PC-9 (cell line): ENCODE measurements around the gene NFIX. TPM values are rescaled to one million over a fixed set of nuclear protein-coding genes. Genes with fewer than 3 reads are reported as not detected.

Experiments used
- BruUV-seq: library from RNA; stranded (reverse); fragments of 400-500 nt; replicated peaks from 2 replicates; lab custom pipeline; 2021; lab: Mats Ljungman, UMichigan
- CTCF ChIA-PET: fragments of 300-600 bp; sonication (Branson Sonifier 250); formaldehyde crosslinking; loops from one replicate; lab custom pipeline; 2022; ENCODE audit warnings: antibody characterized with exemption; lab: Charles Lee
- POLR2A ChIA-PET: fragments of 300-600 bp; sonication (Branson Sonifier 250); formaldehyde crosslinking; loops from one replicate; lab custom pipeline; 2022; ENCODE audit warnings: antibody characterized with exemption; ENCODE audit not compliant: unreplicated experiment; lab: Charles Lee
- DNase-seq, 2 experiments: peaks; one replicate each; pipeline versions ENCODE4 v3.0.0 to v3.0.0-alpha.2; 2015 to 2022; ENCODE audit warnings: mixed read lengths in 1 of 2
- H2AFZ ChIP-seq: fragments of 200-600 bp; sonication (generic); 2 replicates; pipeline ENCODE4 v1.8.1; 2017; ENCODE audit warnings: antibody characterized with exemption
- H3F3A ChIP-seq: fragments of 200-600 bp; sonication (generic); 2 replicates; pipeline ENCODE4 v1.8.1; 2017; ENCODE audit warnings: antibody characterized with exemption, mild to moderate bottlenecking, low read depth; ENCODE audit not compliant: insufficient read depth
- H3K27ac ChIP-seq: fragments of 200-600 bp; sonication (generic); 2 replicates; pipeline ENCODE4 v1.6.1; 2016; ENCODE audit warnings: mixed run types
- H3K27me3 ChIP-seq: fragments of 200-600 bp; sonication (generic); 2 replicates; pipeline ENCODE4 v1.6.1; 2016; ENCODE audit warnings: low read depth, mixed run types; ENCODE audit not compliant: insufficient read depth
- H3K36me3 ChIP-seq: fragments of 200-600 bp; sonication (generic); 2 replicates; pipeline ENCODE4 v1.6.1; 2016; ENCODE audit warnings: low read depth, mixed run types
- H3K4me1 ChIP-seq: fragments of 200-600 bp; sonication (generic); replicated peaks from 2 replicates; pipeline ENCODE4 v1.6.1; 2016; ENCODE audit warnings: mixed run types; ENCODE audit not compliant: insufficient read depth
- H3K4me2 ChIP-seq: fragments of 200-600 bp; sonication (generic); 2 replicates; pipeline ENCODE4 v1.6.1; 2017; ENCODE audit warnings: mixed run types
- H3K4me3 ChIP-seq: fragments of 200-600 bp; sonication (generic); 2 replicates; pipeline ENCODE4 v1.6.1; 2016; ENCODE audit warnings: mixed run types
- H3K79me2 ChIP-seq: fragments of 200-600 bp; sonication (generic); 2 replicates; pipeline ENCODE4 v1.6.1; 2017; ENCODE audit warnings: low read depth, mixed run types
- H3K9me2 ChIP-seq: fragments of 200-600 bp; sonication (generic); 2 replicates; pipeline ENCODE4 v1.8.1; 2017; ENCODE audit warnings: mild to moderate bottlenecking; ENCODE audit not compliant: insufficient read depth
- H3K9me3 ChIP-seq: fragments of 200-600 bp; sonication (generic); 2 replicates; pipeline ENCODE4 v1.8.1; 2016; ENCODE audit warnings: low read depth; ENCODE audit not compliant: insufficient read depth
- H4K20me1 ChIP-seq: fragments of 200-600 bp; sonication (generic); 2 replicates; pipeline ENCODE4 v1.8.1; 2017; ENCODE audit not compliant: insufficient read depth
- EZH2 ChIP-seq: fragments of 200-600 bp; sonication (generic); IDR thresholded peaks from 2 replicates; pipeline ENCODE4 v1.8.0; 2017; ENCODE audit warnings: antibody characterized with exemption, low read depth
- intact Hi-C: fragments of 100-400 bp; cut with micrococcal nuclease; formaldehyde crosslinking; loops from one replicate; pipeline ENCODE4 v1.10.0; 2022; ENCODE audit not compliant: unreplicated experiment
- total RNA-seq: library from RNA; stranded (reverse); gene quantifications from 2 replicates; pipeline ENCODE4 v1.2.3, GENCODE V29; 2021
- TF ChIP-seq, protein P1 (sequence below): fragments of 200-600 bp; sonication (generic); conservative IDR thresholded peaks from 2 replicates; pipeline ENCODE4 v1.6.1; 2017; ENCODE audit warnings: mixed run types, antibody characterized with exemption, mild to moderate bottlenecking, moderate library complexity

The NFIX gene
- total RNA-seq, 1 experiment from 2014 or later = 24.2 TPM

DNA sequence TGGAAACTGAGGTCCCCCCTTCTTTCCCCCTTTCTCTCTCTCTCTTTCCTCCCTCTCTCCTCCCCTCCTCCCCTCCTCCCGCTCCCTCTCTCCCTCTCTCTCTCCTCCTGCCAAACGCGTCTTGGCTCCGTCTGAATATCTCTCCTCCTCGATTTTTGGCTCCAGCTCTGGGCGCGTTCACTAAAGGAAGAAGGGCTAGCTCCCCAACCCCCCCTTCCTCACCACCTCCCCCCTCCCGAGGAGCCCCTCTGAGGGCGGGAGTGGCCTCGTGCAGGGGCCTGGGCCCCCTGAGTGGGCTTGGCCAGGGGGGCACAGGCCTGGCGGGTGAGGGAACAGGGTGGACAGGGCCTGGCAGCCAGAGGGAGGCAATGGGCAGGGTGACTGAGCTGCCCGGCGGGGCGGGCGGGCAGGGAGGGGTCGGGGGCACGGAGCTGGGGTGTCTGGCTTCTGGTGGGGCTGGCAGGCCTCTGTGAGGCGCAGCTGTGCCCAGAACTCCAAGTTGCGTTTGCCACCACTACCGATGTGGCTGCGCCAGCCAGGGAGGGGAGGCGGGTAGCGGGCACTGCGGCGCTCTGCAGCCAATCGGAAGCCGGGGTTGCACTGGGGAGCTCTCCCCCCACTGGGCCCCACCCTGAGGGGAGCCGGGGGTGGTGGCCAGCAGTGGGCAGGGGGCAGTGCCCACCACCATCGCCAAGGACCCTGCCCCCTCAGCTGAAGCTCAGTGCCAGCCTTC is 7.1 kb downstream of the NFIX start:
- Histone ChIP-seq H3K4me1 (no peaks in the 10 kb centered on the region), H3K4me2 (no peak overlapping the region), H3K9me2 (no peaks in the 10 kb centered on the region), H3K27me3 (no peaks in the 10 kb centered on the region; the same call in 1 of the 2 replicates), H3K79me2 (no peaks in the 10 kb centered on the region), H3K9me3 (no peaks in the 10 kb centered on the region), H2AFZ (no peak overlapping the region), H3K27ac (no peak overlapping the region), H4K20me1 (no peaks in the 10 kb centered on the region; the same call in 1 of the 2 replicates), H3K36me3 (no peaks in the 10 kb centered on the region), H3K4me3 (no peak overlapping the region), H3F3A (peaks cover 6% of the 10 kb centered on the region; the same call in 1 of the 2 replicates)
- POLR2A ChIA-PET = no interaction called here
- BruUV-seq = no TSS peak
- CTCF ChIA-PET = no interaction called here
- intact Hi-C loops = no loop called here
- DNase-seq = no peak
- no peak for TF ChIP-seq EZH2
- TF ChIP-seq, protein P1, sequence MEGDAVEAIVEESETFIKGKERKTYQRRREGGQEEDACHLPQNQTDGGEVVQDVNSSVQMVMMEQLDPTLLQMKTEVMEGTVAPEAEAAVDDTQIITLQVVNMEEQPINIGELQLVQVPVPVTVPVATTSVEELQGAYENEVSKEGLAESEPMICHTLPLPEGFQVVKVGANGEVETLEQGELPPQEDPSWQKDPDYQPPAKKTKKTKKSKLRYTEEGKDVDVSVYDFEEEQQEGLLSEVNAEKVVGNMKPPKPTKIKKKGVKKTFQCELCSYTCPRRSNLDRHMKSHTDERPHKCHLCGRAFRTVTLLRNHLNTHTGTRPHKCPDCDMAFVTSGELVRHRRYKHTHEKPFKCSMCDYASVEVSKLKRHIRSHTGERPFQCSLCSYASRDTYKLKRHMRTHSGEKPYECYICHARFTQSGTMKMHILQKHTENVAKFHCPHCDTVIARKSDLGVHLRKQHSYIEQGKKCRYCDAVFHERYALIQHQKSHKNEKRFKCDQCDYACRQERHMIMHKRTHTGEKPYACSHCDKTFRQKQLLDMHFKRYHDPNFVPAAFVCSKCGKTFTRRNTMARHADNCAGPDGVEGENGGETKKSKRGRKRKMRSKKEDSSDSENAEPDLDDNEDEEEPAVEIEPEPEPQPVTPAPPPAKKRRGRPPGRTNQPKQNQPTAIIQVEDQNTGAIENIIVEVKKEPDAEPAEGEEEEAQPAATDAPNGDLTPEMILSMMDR = no peak

DNA sequence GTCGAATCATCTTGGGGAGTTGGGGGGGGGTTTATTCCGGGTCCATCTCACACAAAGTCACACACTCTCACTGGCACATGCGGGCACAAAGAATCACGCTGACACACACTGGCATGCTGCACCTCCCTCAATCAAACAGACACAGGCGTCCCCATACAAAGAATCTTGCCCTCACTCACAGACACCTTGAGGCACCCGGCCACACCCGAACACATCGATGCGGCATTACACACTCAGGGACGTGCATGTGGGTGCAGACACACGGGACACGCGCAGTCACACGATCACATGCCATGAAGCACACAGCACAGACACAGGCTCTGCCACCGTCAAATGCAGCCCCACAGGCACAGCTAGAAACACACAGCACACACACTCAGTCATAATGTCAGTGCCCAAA is 7.8 kb downstream of the NFIX start:
- intact Hi-C loops = no loop called here
- no peaks in the 10 kb centered on the region; the same call in 1 of the 2 replicates for H3F3A ChIP-seq
- TF ChIP-seq, protein P1 = no peak
- TF ChIP-seq EZH2 = no peak
- H3K4me1 ChIP-seq = no peaks in the 10 kb centered on the region
- H3K36me3 ChIP-seq = no peaks in the 10 kb centered on the region
- H4K20me1 ChIP-seq = no peaks in the 10 kb centered on the region; the same call in 1 of the 2 replicates
- CTCF ChIA-PET = no interaction called here
- no peaks in the 10 kb centered on the region for H3K79me2 ChIP-seq
- H3K4me3 ChIP-seq = no peak overlapping the region
- POLR2A ChIA-PET = interaction anchor here (0.6 to 0.7 kb wide), 2 partner anchors 43 kb away, joined by 3 to 6 read pairs; no protein-coding TSS in a partner anchor
- no TSS peak for BruUV-seq
- H2AFZ ChIP-seq = no peak overlapping the region
- H3K9me2 ChIP-seq = no peaks in the 10 kb centered on the region
- DNase-seq = no peak
- no peak overlapping the region for H3K4me2 ChIP-seq
- no peaks in the 10 kb centered on the region for H3K9me3 ChIP-seq
- H3K27ac ChIP-seq = no peak overlapping the region
- no peaks in the 10 kb centered on the region for H3K27me3 ChIP-seq

DNA sequence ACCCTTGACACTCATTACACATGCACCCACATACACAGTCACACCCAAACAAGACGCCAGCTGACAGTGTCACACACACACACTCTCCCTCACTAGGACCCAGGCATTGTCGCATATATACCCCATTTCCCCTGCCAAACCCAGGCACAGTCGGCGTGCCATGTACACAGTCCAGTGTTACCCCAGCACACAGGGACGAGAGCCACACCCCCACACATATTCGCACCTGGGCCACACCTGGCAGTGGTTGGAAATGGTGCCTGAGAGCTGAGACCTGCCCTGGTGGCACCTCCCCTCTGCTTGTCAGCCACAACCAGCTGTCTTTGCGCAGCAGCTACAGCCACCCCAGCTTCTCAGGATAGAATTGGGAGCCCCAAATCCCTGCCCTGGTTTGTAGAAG is 9.0 kb downstream of the NFIX start:
- Histone ChIP-seq H3F3A (no peaks in the 10 kb centered on the region; the same call in 1 of the 2 replicates), H3K4me2 (no peak overlapping the region), H2AFZ (no peak overlapping the region), H3K4me1 (no peaks in the 10 kb centered on the region), H3K36me3 (no peaks in the 10 kb centered on the region), H3K4me3 (no peak overlapping the region), H3K27me3 (no peaks in the 10 kb centered on the region), H3K27ac (no peak overlapping the region), H4K20me1 (no peaks in the 10 kb centered on the region; the same call in 1 of the 2 replicates), H3K9me3 (no peaks in the 10 kb centered on the region), H3K79me2 (no peaks in the 10 kb centered on the region), H3K9me2 (no peaks in the 10 kb centered on the region)
- TF ChIP-seq EZH2 = no peak
- TF ChIP-seq, protein P1 = no peak
- no TSS peak for BruUV-seq
- POLR2A ChIA-PET = interaction anchor here (0.7 kb wide), 2 partner anchors 30 to 51 kb away, joined by 4 to 6 read pairs; no protein-coding TSS in a partner anchor
- no peak for DNase-seq
- intact Hi-C loops = no loop called here
- CTCF ChIA-PET = no interaction called here
